GM18507 (cell line): ENCODE results near the gene SH3D19.

Experiments
- DNase-seq: peaks from one replicate; pipeline ENCODE4 v3.0.0; 2011; ENCODE audit warnings: low read depth; ENCODE audit not compliant: insufficient read length; ENCODE audit errors: extremely low spot score
- FAIRE-seq: peaks from 2 replicates; lab custom pipeline; 2011; peaks lifted over from hg19 to GRCh38; lab: Jason Lieb, UNC

Gene SH3D19, protein sequence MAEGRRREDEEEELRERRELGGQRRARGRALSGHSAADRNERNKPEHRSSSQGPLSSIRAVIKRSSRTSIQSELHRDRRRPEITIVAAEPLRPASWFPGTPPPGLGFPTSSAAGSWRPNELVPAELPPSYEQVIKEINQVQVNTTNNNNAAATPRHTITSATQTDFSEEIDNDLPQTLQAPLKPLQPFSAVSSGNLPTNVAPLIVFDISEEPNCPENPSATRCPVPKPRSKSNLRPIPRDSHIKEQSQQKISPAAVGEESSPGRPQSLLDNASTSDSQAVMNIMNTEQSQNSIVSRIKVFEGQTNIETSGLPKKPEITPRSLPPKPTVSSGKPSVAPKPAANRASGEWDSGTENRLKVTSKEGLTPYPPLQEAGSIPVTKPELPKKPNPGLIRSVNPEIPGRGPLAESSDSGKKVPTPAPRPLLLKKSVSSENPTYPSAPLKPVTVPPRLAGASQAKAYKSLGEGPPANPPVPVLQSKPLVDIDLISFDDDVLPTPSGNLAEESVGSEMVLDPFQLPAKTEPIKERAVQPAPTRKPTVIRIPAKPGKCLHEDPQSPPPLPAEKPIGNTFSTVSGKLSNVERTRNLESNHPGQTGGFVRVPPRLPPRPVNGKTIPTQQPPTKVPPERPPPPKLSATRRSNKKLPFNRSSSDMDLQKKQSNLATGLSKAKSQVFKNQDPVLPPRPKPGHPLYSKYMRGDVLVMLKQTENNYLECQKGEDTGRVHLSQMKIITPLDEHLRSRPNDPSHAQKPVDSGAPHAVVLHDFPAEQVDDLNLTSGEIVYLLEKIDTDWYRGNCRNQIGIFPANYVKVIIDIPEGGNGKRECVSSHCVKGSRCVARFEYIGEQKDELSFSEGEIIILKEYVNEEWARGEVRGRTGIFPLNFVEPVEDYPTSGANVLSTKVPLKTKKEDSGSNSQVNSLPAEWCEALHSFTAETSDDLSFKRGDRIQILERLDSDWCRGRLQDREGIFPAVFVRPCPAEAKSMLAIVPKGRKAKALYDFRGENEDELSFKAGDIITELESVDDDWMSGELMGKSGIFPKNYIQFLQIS

DNA sequence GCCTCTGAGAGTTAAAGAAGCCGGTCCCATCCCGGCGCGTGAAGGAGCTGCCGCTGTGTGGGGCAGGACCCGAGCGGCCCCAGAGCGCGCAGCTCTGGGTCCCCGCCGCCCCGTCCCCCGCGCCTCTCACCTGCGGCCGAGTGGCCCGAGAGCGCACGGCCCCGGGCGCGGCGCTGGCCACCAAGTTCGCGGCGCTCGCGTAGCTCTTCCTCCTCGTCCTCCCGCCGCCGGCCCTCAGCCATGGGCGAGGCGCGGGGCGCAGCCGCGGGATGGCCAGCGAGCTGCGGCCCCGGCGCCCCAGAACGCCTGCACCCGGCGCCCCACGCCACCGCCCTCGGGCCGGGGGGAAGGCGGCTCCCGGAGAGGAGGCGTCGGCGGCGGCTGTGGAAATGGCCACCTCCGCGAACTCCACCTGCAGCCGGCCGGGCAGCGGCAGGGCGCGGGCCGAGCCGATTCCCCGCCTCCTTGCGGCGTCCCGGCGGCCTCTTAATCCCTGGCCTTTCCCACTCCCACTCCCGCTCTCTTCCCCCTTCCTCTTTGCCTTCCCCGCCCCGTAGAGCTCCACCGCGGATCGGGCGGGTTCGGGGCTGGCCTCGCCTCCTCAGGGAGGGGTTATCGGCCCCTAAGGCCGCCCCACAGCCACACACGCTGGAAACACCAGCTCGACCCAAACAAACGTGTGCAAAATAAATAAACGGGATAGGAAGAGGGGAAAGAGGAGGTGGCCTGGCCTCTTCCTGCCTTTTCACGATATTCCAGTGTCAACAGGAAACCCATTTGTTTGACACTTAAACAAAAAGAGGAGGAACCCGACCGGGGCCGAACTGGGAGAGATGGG, at the start of gene SH3D19:
TSS of gene SH3D19 (minus strand) at position 495 of the 838 bp plus-strand sequence. CDS start at position 242, 253 bp downstream.
- no peak for DNase-seq

DNA sequence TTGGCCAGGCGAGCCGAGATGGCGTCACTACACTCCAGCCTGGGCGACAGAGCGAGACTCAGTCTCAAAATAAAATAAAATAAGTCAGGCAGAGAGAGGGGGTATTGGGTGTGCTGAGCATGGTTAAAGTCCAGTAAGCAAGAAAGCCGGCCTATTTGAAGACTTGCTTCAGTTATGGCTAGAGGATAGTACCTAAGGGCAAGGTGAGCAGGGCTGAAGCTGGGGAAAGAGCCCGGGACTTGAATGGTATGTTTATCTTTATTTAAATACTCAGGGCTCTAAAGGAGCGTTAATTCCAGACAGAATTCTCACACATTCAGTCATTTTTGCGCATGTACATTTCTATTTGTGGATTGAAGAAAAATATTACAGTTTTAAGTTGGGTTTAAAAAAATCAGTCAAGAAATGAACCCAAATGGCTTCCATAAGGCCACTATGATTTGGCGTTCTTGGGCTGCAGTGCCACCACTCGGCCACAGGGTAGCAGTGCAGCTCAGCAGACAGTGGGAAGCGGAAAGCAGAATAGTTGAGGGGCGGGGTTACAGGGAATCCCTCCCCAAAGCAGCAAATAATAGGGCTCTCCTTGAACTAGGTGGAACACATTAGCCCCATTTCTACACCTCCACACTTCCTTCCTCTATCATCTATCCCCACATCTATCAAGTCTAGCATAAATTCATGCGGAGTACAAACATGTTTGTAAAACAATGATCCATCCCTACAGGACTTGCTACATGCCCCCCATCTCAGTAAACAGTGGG, 37.2 kb upstream of the SH3D19 start:
- DNase-seq (peak; percentile 66), FAIRE-seq (peak; percentile 91)

More for the DNA sequence above, at the start of gene SH3D19:
- no peak for FAIRE-seq

DNA sequence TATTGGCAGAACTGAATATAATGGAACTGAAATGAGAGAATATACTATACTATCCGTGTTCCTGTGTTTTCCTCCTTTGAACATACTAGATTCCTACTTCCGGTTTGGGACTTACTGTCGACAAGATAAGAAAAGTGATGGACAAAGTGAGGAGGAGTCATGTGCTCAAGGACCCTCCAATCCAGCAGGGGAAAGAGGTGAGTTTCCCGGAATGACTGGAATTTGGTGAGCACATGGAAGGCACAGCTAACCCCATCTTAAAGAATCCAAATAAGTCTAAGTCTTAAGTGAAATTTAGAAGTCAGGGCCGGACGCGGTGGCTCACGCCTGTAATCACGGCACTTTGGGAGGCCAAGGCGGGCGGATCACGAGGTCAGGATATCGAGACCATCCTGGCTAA, 36.6 kb upstream of the SH3D19 start:
- no peak for DNase-seq
- FAIRE-seq: no peak

DNA sequence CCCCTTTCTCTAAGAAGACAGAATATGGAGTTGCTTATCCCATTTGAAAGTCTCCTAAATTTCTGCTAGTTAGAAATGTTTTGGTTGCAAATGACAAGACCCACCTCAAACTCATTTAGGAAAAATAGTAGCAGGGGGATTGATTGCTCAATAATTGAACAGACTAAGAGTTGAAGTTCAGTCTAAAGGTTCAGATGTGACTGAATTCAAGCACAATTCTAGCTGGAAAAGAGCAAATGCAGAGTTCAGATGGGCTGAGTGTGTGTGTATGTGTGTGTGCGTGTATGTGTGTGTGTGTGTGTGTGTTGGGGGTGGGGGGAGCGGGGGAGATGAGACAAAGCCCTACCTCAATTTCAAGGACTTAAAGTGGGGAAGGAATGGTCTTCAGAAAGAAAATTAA, 35.7 kb upstream of the SH3D19 start:
- FAIRE-seq (no peak), DNase-seq (no peak)

DNA sequence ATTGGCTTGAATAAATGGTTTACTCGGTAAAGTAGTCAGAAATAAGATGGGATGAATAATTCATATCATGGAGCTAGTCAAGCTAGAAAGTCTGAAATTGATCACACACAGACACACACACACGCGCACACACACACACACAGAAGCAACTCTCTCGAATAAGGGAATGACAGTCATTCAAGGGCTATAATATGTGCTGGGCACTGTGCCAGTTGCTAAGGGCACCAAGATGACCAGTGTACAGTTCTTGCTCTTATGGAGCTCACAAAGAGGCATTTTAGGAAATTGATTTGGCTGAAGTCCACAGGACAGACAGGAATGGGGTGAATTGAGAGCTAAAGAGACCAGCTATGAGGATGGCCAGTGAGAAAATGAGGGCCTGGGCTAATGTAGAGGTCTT, 34.2 kb upstream of the SH3D19 start:
- DNase-seq (no peak), FAIRE-seq (no peak)

DNA sequence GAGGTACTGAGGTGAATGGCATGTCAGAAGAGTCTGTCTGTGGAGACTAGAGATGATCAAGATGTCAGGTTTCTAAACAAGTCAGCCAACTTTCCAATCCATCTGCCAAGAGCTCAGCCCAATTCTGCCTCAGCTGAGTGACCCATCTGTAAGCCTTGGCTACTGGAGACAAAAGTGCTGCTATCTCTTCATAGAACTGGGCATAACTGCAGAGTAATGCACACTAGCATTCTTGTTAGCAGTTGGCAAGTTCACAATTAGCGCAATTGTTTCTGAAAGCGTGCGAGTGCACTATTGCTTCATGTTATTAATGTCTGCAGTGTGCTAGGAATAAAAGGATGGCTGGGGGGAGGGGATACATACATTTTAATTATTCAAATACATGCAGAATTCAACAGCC, 32.9 kb upstream of the SH3D19 start:
- FAIRE-seq (no peak), DNase-seq (no peak)

DNA sequence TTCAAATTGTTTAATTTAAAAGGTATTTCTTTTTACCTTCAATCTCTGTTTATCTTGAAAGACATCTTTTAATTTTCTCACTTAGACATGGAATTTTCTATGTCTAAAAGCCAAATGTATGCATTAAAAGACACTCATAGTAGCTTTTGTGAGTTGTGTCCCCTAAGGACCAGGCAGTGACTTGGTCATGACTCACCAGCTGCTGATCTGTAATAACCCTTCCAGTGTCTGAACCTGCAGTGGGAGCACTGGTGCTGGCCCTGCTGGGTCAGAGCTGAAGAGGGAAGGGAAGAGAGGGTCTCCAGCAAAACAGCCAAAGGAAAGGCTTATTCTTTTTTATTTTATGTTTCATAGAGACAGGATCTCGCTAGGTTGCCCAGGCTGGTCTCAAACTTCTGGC, 31.1 kb upstream of the SH3D19 start:
- no peak for DNase-seq

DNA sequence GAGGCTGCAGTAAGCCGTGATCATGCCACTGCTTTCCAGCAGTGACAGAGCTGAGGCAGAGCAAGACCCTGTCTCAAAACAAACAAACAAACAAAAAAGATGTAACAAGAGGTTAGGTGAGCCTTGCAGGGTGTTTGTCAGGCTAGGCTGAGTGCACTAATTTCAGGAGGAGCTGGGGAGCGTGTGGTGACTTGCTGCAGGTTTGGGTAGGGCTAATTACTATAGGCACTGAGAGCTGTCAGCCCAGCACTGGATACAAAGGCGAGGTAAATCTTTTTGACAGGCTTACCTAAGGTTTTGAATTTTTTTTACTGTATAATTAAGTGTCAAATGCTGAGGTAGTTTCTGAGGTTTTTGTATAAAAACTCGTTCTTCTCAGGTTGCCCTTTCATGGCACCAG, 29.8 kb upstream of the SH3D19 start:
- DNase-seq: no peak
- no peak for FAIRE-seq

More for the DNA sequence above, 31.1 kb upstream of the SH3D19 start:
- FAIRE-seq: no peak

DNA sequence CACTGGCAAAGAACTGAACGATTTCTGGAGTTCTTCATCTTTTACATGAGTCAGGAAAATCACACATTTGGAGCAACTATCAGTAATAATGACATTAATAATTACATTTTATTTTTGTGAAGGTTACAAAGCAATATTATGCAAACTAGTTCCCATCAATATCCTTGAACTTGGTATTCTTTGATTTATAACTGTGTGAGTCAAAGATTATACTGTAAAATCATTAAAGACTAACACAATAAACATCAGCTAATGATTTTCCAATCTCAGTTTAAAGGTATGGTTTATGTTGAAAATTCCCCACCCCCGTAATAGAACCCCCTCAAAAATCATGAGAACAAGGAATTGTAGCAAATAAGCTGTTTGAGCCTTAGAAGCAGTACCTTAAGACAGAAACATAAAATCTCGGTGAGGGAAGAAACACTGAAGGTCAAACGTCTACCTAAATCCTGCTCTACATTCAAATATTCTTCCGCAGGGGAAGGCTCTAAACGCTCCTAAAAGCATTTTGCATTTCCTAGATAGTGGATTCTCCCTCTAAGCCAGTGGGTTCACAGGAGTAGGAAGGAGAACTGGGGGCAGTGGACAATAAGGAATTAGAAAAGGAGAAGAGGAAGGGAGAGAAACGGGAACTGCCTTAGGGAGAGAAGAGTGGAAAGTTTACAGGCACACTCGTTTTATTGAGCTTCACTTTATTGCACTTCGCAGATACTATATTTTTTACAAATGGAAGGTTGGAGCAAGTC, 22.3 kb upstream of the SH3D19 start:
- DNase-seq (no peak), FAIRE-seq (no peak)

DNA sequence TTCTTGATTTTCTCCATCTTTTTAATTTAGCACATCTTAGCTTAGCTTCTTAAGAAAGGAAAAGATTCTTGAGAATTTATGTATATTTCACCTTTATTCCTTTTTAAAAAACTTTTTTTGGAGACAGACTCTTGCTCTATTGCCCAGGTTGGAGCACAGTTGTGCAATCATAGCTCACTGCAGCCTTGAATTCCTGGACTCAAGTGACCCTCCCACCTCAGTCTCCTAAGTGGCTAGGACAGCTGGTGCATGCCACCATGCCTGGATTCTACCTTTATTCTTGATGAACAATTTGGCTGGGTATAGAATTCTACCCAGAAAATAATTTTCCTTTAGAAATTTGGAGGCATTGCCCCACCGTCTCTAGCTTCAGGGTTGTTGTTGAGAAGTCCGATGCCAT, 19.5 kb upstream of the SH3D19 start:
- DNase-seq (no peak), FAIRE-seq (no peak)

DNA sequence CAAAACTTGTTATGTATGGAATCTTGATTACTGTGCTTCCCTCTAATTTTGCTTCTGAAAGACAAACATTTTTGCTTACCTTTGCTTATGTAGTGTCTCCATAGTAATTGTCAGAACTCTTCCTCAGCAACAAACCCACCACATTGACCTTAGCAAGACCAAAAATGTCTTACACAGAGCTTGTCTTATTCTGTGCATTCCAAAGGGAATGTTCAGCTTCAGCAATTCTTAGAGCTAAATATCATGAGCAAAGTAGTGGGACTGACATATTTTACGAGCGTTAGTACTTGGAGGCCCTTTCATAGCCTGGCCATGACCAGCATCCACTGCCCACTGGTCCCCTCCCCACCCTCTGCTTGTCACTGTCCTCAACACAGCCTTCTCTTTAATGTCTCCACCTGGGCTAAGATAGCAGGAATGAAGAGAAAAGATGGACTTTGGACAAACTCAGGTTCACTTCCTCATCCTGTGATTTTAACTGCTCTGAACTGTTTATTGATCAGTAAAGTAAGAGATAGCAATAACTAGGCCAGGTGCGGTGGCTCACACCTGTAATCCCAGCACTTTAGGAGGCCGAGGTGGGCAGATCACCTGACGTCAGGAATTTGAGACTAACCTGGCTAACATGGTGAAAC, 15.5 kb upstream of the SH3D19 start:
- DNase-seq (no peak), FAIRE-seq (no peak)

DNA sequence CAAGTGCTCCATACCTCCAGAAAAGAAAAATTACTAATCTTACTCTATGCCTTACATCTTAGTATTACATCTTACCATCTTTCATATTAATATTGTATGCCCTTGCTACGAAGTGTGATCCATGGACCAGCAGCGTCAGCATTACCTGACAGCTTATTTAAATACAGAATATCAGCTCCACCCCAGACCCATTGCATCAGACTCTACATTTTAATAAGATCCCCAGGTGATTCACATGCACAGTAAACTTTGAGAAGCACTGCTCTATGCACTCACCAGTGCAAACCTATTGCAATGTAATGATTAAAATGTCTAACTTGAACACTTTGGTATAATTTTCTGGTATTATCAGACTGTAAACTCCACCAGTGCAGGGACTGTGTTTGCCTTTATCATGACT, 14.1 kb upstream of the SH3D19 start:
- FAIRE-seq: no peak
- no peak for DNase-seq

DNA sequence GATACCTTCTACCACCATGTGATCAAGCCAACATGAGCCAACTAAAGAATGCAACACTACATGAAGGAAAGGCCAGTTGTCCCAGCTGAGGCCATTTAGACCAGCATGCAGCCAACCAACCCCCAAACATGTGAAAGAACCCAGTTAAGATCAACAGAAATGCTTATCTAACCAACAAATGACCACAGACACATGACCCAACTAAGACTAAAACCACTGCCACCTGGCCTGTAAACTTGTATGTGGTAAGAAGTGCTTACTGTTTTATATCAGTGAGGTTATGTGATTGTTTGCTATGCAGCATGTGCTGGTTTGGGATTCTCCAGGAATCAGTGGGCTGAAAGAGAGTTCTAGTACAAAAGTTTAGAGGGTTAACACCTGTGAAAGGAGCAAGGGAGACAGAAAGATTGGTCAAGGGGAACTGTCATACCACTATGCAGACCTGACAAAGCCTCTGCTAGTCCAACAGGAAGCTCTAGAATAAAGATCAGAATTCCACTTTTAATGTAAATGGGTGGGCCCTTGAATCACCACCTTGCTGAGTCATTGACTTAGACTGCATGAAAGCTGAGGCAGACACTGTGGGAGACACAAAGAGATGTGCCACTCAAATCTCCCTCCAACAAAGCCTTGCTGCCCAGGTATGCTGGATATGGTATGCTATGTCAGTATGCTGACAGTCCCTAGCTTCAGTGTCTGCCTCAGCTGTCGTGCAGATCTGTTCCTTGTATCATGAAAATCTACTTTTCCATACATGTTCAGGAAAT, 6.1 kb upstream of the SH3D19 start:
- DNase-seq (no peak), FAIRE-seq (no peak)

DNA sequence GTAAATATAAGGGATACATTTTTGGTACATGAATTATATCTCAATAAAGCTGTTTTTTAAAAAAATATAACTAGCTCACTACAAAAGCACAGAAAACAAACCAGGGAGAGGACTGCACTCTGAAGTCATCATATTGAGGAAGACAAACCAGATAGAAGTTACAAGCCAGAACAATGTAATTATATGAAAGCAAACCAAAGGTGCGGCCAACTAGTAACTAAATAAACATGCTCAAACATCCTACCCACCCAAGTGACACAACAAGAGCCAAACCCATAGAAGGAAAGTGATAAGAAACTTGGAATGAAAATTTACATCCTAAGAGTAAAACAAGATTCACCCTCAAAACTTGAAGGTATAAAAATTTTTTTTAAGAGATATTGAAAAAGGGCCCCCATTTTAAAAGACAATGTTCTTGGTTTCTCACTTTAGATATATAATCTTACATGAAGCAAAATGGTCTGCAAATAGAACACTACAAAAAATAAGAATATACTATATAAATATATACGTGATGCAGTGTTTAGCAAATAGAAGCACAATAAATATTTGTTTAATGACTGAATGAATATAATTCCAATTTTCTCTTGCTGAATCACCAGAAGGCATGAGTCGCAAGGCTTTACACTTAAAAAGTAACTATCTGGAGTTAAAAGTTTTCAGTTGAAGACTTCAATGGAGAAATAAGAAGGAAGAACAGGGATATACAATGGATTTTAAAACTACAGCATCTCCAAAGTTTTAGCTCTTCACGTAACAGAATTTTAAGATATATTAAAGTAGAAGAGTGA, 4.0 kb upstream of the SH3D19 start:
- FAIRE-seq: no peak
- DNase-seq: no peak

DNA sequence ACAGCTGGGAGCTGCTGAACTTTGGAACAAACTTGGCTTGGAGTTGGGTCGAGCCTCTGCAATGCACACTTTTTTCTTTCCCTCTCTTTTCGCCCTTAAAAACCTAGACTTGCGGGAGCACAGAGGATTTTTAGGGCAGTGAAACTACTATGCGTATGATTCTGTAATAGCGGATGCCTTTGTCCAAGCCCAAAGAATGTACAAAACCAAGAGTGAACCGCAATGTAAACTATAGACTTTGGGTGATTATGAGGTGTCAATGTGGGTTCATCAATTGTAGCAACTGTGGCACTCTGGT, 493 bp upstream of the SH3D19 start:
- no peak for FAIRE-seq
- DNase-seq: no peak

DNA sequence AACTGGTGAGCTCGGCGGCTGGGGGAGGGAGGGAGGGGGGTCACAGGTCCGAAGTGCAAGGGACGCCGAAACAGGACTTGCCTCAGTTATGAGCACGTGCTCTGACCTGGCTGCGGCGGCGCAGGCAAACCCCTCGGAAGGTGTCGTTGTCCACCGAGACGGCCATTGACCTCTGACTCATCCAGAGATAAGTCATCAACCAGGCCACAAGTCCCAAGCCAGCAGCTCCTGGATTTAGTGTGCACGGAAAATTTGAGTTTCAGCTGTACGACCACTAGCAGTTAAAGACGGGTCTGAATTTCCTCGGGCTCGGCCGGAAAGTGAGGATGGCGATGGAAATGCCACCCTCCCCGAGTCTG, 674 bp downstream of the SH3D19 start:
- DNase-seq: no peak

More for the DNA sequence above, 674 bp downstream of the SH3D19 start:
- no peak for FAIRE-seq
